ENCODE measurements around the gene DIDO1.

Gene DIDO1

DNA sequence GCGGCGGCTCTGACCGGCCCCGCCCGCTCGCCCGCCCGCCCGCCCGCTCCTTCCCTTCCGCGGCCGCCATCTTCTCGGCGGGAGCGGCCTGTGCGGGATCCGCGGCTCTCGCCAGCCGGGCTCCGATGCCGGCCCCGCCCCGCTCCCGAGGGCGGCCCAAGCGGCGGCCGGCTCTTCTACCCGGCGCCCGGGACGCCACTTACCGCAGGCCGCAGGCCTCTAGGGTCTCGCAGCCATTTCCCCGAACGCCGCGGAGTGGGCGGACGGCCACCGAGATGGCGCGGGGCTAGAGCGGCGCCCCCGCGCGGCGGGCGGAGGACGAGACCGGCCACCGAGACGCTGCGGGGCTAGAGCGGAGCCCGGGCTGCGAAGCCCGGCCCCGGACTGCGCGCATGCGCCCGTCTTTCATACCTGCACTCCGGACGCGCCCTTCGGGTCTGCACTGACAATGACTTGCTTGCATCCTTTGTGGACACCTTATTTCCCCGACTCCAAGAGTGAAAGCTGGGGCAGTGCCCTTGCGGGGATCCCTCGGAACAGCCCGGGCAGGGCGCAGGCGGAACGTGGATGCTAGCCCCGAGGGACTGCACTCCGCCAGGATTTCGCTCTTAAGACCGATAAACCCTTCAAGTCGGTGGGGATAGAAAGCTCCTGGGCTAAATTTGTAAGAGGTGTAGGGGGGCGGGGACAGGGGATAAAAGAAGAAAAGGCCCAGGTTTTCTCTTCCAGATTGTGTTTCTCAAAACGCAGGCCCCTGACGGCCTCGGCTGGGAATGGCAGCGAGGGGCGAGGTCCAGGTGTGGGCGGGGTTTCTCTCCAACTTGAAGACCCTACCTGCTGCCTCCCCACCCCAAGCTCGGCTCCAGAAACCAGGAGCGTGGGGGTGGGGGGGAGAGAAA, at the start of gene DIDO1:
TSS of gene DIDO1 (minus strand) at position 277 of the 899 bp plus-strand sequence.
- peak; percentile 89 for DNase-seq

DNA sequence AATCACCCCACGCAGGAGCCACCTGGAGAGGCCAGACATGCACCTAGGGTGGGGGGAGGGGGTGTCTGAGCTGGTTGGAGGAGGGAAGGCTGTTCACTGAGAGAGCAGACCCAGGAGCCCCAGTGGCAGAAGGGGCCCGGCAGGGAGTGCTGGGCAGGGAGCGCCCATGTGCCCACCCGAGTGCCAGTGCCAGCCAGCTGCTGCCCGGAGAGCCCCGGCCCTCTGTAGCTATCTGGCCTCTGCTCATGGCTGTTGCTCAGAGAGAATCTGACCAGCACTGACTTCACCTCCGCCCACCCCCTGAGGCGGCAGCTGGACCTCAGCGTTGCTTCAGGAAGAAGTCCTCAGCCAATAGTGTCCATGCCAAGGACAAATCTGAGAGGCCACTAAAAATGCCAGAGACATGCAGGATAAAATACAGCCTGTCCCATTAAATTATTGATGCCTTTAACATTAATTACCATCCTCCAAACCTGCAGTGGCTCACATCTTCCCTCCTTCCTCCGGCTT, 49.0 kb upstream of the DIDO1 start:
- no peak for DNase-seq

DNA sequence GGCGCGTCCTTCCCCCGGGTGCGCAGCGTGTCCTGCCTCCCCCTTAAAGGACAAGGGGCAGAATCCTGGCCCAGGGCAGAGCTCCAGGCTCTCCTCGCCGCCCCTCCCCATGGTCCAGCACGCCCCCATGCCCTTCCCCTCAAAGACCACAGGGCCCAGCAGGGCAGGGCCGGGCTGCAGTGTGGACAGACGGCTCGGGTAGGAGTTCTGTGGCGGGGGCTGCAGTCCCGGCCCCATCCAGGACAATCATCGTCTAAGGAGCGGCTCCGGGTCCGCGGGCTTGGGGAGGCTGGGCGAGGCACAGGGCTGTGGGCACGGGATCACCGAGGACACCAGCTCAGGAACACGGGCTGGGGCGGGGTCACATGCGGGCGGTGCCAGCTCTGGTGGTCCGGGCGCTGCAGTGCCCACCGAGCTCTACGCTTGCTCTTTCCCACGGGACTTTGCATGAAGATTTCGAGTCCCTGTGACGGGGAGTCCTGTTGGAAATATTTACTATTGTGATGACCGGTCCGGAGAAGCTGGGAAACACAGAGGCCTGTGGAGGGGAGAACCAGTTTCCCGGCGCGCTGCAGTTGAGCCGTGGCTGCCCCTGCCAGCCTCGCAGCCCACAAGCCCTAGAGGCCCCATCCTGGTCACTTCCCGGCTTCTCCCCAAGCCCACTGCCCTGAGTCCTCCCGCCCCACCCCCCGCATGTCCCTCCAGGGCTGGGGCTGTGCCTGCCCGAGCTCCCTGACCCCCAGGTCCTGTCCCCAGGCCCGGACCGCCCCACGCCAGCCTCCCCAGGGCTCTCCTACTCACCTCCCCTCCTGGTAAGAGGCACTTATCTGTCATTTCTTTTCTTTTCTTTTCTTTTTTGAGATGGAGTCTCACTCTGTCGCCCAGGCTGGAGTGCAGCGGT, 46.8 kb upstream of the DIDO1 start:
- no peak for DNase-seq

DNA sequence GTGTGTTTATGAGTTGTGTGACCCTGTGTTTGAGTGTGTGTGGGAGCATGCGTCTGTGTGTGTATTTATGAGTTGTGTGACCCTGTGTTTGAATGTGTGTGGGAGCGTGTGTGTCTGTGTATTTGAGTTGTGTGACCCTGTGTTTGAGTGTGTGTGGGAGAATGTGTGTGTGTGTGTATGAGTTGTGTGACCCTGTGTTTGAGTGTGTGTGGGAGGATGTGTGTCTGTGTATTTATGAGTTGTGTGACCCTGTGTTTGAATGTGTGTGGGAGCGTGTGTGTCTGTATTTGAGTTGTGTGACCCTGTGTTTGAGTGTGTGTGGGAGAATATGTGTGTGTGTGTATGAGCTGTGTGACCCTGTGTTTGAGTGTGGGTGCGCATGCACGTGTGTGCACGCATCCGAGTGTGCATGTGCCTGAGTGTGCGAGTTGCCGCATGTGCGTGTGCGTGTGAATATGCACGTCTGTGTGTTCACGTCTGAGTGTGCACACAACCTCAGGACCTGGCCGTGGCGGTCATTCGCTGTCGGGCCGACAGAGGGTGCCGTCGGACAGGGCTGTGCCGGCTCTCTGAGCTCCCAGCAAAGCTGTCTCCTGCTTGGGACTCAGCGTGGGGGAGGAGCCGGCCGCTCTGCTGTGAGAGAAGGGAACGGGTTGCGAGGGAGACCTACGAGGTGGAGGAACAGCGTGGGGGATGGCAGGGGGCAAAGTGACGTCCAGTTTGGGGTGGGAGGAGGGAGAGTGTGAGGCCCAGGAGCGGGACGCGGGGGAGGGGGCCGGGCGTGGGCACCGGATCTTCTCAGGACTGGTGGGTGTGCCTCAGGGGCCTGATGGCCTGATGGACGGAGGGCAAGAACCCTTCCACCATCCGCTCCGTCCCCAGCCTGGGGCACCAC, 45.9 kb upstream of the DIDO1 start:
- DNase-seq: peak; percentile 88

DNA sequence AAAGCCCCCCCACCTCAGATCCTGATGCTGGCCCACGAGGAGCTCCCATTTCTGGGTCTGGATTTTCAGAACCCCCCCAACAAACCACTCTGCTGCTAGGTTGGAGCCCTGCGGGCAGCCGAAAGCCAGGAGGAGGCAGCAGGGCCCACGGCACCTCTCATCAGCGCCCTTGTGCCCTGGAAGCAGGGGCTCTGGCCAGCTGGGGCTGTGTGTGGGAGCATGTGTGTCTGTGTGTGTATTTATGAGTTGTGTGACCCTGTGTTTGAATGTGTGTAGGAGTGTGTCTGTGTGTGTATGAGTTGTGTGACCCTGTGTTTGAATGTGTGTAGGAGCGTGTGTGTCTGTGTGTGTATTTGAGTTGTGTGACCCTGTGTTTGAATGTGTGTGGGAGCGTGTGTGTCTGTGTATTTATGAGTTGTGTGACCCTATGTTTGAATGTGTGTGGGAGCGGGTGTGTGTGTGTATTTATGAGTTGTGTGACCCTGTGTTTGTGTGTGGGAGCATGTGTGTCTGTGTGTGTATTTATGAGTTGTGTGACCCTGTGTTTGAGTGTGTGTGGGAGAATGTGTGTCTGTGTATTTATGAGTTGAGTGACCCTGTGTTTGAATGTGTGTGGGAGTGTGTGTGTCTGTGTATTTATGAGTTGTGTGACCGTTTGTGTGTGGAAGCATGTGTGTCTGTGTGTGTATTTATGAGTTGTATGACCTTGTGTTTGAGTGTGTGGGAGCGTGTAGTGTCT, 45.1 kb upstream of the DIDO1 start:
- DNase-seq: no peak

DNA sequence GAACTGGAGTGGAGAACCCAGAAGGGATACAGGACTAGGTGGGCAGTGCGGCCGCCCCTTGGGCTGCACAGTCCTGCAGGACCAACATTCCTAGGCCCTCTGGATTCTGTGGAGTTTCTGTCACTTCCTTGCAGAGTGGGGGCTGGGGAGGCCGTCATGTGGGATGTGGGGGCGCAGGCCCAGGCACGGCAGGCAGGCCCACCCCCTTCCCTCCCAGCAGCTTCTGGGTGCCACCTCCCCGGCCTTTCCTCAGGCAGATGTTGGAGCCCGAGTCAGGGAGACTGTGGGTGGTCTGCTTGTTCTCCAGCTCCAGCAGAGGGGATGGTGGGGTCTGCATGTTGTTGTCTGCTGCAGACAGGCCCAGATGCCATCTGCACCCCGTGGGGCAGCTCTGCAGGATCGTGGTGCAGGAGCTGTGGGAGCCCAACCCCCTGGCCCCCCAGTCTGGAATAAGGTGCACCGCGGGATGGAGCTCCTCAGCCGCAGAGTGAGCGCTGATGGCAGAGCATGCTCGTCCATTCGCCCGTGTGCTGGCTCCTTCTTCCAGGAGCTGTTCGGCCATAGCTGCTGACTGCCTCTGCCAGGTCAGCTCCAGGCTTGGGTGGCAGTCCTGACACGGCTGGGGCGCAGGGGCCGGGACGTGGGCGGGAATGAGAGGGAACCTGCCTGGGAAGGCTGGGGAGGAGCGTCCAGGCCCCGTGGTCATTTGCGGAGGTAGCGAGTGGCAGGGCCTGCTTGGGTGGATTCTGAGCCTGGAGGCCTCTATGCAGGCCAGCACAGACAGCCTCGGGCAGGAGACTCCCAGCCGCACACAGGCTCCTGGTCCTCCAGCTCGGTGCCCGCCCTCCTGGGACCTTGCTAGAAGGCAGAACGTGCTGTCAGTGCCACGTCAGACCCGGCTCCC, 44.3 kb upstream of the DIDO1 start:
- no peak for DNase-seq

DNA sequence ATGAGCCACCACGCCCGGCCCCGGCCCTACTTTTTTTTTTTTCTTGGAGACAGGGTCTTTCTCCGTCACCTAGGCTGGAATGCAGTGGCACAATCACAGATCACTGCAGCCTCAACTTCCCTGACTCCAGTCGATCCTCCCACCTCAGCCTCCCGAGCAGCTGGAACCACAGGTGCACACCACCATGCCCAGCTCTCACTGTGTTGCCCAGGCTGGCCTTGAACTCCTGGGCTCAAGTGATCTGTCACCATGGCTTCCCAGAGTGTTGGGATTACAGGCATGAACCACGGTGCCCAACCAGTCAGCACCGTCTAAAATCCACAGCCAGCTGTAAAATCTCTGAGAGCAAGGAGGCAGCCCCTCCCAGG, 43.6 kb upstream of the DIDO1 start:
- no peak for DNase-seq

DNA sequence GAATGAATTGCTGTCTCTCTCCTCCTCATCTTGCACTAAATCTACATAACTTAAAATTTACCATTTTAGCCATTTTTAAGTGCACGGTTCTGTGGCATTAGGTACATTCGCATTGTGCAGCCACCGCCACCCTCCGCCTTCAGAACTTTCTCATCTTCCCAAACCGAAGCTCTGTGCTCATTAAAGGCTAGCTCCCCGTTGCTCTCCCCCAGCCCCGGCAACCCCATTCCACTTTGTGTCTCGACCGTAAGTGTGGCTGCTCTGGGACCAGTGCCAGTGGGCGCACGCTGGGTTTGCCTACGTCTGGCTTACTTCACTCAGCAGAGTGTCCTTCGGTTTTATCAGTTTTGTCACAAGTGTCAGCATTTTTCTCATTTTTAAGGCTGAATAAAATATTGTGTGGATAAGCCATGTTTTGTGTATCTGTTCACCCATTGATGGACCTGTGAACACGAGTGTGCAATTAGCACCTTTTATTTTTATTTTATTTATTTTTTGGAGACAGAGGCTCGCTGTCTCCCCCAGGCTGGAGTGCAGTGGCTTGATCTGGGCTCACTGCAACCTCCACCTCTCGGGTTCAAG, 43.0 kb upstream of the DIDO1 start:
- DNase-seq: no peak

DNA sequence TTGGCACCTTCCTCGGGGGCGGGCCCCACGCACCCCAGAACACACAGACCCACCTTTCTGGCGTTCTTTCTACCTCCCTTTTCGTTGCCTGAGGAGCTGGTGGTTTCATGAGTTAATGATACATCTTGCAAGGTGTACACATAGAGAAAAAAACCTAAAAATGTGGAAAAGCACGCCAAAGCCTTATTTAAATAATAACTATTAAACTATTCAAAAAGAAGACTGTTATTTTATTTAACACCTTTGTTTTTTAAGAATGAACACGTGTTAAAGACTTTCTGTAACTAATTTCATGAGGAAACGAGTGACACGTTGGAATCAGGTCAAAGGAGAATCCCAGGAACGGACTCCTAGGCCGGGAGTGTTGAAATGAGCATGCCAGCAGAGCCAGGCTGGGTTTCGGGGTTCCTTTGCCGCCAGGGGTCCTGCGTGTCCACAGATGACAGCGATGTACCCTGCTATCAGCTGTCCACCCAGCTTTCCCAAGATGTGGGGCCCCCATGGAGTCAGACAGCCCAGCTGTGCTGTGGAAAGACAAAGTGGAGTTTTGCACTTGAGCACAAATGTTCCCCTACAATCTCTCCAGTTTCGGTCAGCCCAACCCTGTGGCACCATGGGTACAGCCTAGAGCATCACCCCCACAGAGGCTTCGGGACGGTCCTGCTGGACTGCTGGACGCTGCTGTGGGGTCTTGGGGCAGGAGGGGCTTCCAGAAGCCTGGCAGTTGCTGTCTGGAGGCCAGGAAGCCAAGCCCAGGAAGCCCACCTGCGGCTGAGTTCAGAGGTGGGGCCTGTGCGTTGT, 42.3 kb upstream of the DIDO1 start:
- no peak for DNase-seq

DNA sequence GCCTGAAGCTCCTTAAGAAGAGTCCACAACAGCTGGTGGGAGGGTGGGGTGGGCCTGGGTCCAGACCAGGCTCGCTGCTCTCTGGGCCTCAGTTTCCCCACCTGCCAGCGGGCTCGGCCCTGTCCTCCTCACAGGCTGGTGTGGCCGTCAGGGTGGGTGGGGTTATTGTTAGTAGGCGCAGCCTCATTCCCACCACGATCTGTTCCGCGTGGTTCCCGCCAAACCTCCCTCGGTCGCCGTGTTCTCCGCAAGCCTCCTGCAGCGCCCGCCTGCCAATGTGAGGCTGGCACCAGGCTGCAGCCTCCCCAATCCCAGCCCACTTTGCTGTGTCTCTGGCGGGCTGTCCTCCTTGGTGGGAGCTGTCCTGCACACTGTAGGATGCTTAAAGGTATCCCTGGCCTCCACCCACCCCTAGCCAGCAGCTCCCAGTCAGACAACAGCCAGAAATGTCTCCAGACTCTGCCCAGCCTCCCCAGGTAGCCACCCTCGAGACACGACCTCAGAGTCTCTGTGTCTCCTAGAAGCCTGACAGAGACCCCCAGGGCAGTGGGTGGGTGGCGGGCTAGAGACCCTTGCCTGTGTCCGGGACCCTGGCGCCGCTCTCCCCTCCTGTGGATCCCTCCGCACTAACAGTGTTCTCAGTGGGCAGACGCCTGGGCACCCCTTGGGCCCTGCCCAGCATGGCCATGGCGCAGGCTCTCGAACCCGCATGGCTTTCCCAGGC, 41.5 kb upstream of the DIDO1 start:
- DNase-seq: no peak

DNA sequence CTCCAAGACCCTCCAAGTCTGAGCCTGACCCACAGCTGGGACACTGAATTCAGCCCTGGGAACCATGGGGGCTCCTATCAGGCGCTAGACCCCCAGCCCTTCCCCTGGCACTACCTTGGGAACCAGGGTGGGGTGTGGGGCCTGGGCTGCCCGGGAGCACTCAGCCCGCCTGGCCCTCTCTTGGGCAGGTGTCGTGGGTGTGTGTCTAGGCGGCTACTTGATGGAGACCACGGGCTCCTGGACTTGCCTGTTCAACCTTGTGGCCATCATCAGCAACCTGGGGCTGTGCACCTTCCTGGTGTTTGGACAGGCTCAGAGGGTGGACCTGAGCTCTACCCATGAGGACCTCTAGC, 40.8 kb upstream of the DIDO1 start:
- no peak for DNase-seq

DNA sequence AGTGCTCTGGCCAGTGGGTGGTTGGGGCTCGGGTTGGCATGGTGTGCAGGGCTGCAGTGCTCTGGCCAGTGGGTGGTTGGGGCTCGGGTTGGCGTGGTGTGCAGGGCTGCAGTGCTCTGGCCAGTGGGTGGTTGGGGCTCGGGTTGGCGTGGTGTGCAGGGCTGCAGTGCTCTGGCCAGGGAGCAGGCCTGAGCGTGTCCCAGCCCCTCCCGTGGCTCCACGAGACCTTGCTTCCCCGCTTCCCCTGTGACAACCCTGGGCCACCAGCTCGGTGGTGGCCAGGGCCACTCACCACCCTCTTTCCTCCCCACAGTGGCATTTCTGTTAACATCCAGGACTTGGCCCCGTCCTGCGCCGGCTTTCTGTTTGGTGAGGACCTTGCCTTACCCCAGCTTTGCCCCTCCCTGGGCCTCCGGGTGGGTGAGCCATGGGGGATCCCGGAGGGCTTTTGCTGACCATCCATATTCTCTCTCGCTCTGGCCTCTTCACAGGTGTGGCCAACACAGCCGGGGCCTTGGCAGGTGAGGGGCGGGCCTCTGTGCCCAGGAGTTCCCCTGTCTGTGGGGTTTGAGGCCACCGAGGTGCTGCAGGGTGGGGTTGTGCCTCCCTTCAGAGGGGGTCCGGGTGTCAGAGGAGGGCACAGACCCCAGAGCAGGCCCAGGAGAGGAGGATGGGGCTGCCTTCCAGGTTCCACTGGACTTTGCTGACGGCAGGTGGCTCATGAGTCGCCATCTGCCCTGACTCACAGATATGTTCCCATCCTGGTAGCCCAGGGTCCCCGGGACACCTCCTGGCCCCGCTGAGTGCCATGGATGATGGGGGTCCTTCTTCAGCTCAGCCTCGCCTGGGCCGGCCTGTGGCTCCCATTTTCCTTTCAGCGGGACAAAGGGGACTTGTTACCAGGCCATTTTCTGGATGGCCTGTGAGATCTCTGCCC, 40.2 kb upstream of the DIDO1 start:
- DNase-seq: no peak

DNA sequence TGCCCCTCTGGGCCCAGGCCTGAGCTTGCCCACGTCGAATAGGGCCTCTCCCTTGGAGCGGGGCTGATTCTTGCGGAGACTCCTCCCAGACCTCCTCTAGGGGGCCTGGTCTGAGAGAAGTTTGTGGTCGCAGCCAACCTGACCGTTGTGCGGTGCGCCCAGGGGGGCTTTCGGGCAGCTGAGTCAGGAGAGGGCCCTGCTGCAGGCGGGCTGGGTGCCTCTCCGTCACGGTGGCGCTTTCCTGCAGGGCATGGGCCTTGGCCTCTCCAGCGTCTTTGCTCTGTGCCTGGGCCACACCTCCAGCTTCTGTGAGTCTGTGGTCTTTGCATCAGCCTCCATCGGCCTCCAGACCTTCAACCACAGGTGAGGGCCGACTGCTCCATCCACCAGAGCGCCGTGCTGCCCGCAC, 39.1 kb upstream of the DIDO1 start:
- no peak for DNase-seq

DNA sequence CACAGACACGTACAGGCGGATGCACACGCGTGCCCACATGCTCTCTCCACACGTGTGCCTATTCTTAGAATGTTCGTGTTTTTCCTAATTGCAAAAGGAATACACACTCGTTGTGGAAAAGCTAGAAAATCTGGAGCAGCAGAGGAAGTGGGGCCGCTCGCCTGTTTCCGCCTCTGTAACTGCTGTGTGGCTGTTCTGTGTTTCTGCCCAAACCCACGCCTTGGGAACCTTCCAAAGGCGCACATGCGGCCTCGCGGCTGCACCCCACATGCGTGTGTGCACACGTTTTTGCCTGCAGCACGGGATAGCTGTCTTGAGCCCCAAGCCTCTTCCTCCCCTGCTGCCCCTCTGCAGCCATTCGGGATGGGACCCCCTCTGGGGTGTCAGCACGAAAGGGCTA, 38.4 kb upstream of the DIDO1 start:
- DNase-seq: no peak

DNA sequence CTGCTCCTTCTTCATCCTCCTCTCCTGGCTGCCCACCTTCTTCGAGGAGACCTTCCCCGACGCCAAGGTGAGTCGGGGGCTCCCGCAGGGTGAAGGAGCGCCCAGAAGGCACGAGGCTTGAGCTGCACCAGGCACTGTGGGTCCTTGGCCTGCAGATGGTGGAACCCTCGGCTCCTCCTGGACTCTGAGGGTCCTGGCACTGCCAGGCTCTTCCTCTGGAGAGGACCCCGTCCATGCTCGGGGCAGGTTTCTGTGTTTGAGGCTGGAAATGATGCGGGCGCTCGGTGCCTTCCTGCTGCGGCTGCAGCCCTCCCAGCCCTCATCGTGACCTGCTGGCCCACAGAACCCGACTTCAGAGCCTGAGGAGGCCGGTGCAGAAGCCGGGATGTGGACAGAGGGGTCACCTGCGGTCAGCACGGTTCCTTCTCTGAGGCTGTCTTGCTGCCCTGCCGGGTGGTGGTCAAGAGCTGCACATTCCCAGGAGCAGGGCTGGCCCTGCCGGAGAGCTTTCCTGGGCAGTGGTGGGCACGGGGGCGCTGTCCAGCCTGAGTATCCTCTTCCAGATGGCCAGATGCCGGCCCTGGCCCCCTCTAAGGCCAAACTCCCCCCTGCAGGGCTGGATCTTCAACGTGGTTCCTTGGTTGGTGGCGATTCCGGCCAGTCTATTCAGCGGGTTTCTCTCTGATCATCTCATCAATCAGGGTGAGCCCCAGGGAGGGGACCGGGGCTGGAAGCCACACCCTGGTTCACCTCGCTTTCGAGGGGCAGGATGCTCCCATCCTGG, 37.5 kb upstream of the DIDO1 start:
- no peak for DNase-seq

DNA sequence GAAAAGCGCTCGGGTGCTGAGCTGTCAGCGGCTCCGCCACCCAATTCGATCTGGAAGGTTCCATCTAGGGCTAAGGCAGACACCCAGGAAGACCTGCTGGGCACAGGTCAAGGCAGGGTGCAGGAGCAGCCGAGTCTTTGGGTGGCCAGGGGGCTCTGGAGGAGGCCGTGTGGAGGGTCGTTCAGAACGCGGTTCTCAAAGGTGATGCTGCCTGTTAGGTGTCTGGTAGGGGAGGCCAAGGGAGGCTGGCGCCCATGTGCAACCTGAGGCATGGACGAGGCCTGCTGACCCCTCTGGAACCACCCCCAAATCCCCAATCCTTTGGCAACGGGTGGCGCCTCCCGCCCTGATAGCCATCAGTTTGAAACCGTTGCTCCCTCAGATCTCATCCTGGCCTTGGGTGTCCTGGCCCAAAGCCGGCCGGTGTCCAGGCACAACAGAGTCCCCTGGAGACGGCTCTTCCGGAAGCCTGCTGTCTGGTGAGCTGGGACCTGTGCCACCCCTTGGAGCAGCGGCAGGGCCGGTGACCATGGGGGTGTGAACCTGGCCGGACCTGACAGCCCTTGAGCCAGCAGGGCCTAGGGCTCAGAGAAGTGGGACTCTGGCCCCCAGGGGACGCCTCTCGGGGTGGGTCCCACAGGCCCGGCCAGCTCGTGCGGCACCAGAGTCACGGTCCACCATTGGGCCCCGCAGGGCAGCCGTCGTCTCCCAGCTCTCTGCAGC, 36.7 kb upstream of the DIDO1 start:
- DNase-seq: no peak

Data from activated CD8-positive, alpha-beta memory T cell treated with anti-CD3 and anti-CD28 coated beads, Interleukin-2, amount 50 U/mL, for 4 hours (primary cell).